Stimulated activated naive B cell treated with anti-CD40 and anti-IgM and Interleukin-4, amounts not matched to agents 10 μg/mL and 1 μg/mL and 100 μg/mL, for 72 hours (primary cell): ENCODE results near the gene MTF1.

Experiments
- ATAC-seq, 2 donors: fragments of 150-1000 bp; cut with Tn5 transposase; replicated peaks; 2 replicates each; pipeline ENCODE4 v1.10.0; 2021; ENCODE audit warnings: moderate library complexity in 1 of 2
- DNase-seq: peaks from one replicate; pipeline ENCODE4 v3.0.0; 2021
- H3K27ac Mint-ChIP-seq: one replicate; pipeline ENCODE4 v1.8.0; 2022; ENCODE audit warnings: mild to moderate bottlenecking, mixed read lengths
- H3K27me3 Mint-ChIP-seq, 2 donors: one replicate each; pipeline ENCODE4 v1.8.0; 2022; ENCODE audit warnings: mixed read lengths in 2 of 2
- H3K36me3 Mint-ChIP-seq, 2 donors: one replicate each; pipeline ENCODE4 v1.8.0; 2022; ENCODE audit warnings: mixed read lengths in 2 of 2, mild to moderate bottlenecking in 1 of 2
- H3K4me1 Mint-ChIP-seq, 2 donors: one replicate each; pipeline ENCODE4 v1.8.0; 2022; ENCODE audit warnings: mixed read lengths in 2 of 2, mild to moderate bottlenecking in 1 of 2
- H3K4me3 Mint-ChIP-seq, 2 donors: one replicate each; pipeline ENCODE4 v1.8.0; 2022; ENCODE audit warnings: mild to moderate bottlenecking in 2 of 2, mixed read lengths in 2 of 2, moderate library complexity in 1 of 2
- H3K9me3 Mint-ChIP-seq, 2 donors: one replicate each; pipeline ENCODE4 v1.8.0; 2022; ENCODE audit warnings: mixed read lengths in 2 of 2, mild to moderate bottlenecking in 1 of 2

The MTF1 gene

DNA sequence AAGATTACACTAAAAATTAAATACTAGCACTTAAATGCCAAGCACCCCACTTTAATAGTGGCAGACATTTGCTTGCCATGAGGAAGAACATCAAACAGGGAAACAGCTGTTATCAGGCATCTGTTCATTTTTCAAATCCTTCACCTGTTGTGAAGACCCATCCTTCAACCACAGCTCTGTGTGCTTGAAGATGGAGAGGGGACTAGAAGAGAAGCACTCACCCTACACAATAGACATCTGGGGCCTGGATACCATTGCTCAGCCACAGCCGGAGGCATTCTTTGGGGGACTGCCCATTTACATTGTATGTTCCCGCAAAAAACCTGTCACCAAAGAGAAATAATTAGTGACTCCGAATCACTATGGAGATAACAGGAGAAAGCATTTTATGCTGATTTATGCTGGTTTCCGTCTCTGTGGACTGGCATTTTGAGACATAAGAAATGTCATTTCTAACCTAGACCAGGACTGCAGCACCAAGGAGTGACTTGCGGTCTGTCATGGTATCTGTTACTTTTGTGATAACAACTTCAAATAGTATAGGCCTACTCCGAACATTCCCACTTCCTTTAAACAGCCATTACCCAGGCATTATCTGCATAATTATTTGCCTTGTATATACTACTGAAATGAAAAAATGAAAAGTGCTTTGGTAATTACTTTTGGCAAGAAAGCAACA is 28.8 kb upstream of the MTF1 start:
- Mint-ChIP-seq H3K4me3 (no peak overlapping the region), H3K9me3 (no peaks in the 10 kb centered on the region), H3K27me3 (no peaks in the 10 kb centered on the region), H3K36me3 (peaks cover 22 to 42% of the 10 kb centered on the region in 2 donors), H3K4me1 (peaks cover 0 to under 1% of the 10 kb centered on the region in 2 donors), H3K27ac (no peak overlapping the region)
- ATAC-seq (no peak), DNase-seq (no peak)

GRCh38 chr1:37884145-37884544 is 24.8 kb upstream of the MTF1 start:
- H3K27me3 Mint-ChIP-seq, result no peaks in the 10 kb centered on the region
- no peak overlapping the region for H3K4me3 Mint-ChIP-seq
- H3K9me3 Mint-ChIP-seq, result no peaks in the 10 kb centered on the region
- H3K4me1 Mint-ChIP-seq, result no peaks in the 10 kb centered on the region
- no peak for ATAC-seq
- peaks cover 33 to 56% of the 10 kb centered on the region in 2 donors for H3K36me3 Mint-ChIP-seq
- peak overlapping the region; percentile 72 for H3K27ac Mint-ChIP-seq
- DNase-seq, result no peak

- Mint-ChIP-seq H3K27ac (no peak overlapping the region), H3K27me3 (no peaks in the 10 kb centered on the region), H3K4me1 (no peaks in the 10 kb centered on the region), H3K36me3 (peaks cover 33 to 56% of the 10 kb centered on the region in 2 donors), H3K9me3 (no peaks in the 10 kb centered on the region), H3K4me3 (no peak overlapping the region)
- ATAC-seq, result no peak
- no peak for DNase-seq
Measured at GRCh38 chr1:37883671-37884070, 24.3 kb upstream of the MTF1 start.

GRCh38 chr1:37879865-37880264 is 20.5 kb upstream of the MTF1 start:
- Mint-ChIP-seq H3K9me3 (no peaks in the 10 kb centered on the region), H3K36me3 (peaks cover 45 to 51% of the 10 kb centered on the region in 2 donors), H3K4me3 (no peak overlapping the region), H3K27me3 (no peaks in the 10 kb centered on the region), H3K27ac (no peak overlapping the region), H3K4me1 (no peaks in the 10 kb centered on the region)
- ATAC-seq (no peak), DNase-seq (no peak)

- Mint-ChIP-seq H3K27me3 (no peaks in the 10 kb centered on the region), H3K4me3 (no peak overlapping the region), H3K27ac (no peak overlapping the region), H3K4me1 (peaks cover 0 to 5% of the 10 kb centered on the region in 2 donors), H3K9me3 (no peaks in the 10 kb centered on the region), H3K36me3 (peaks cover 51 to 56% of the 10 kb centered on the region in 2 donors)
- ATAC-seq, result no peak
- DNase-seq, result no peak
Measured at GRCh38 chr1:37878071-37878470, 18.7 kb upstream of the MTF1 start.

DNA sequence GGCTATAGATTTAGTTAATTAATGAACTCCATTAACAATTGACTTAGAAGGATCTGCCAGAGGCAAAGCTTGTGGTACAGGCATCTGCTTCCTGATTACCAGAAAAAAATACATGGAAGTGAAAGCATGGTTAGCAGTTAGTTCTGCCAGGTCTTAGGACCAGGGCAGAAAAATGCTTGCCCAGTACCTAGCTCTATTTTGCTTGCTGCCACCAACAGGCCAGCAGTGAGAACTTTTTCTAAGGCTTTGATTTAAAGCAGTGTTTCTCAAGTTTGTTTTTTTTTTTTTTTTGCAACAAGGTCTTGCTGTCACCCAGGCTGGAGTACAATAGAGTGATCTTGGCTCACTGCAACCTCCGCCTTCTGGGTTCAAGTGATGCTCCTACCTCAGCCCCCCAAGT is 16.4 kb upstream of the MTF1 start:
- ATAC-seq, result peak in 1 of 2 donors; percentile 34
- peaks cover 0 to 5% of the 10 kb centered on the region in 2 donors for H3K4me1 Mint-ChIP-seq
- no peak for DNase-seq
- H3K9me3 Mint-ChIP-seq, result no peaks in the 10 kb centered on the region
- no peaks in the 10 kb centered on the region for H3K27me3 Mint-ChIP-seq
- H3K36me3 Mint-ChIP-seq, result peaks cover 46 to 54% of the 10 kb centered on the region in 2 donors
- no peak overlapping the region for H3K4me3 Mint-ChIP-seq
- H3K27ac Mint-ChIP-seq, result no peak overlapping the region

DNA sequence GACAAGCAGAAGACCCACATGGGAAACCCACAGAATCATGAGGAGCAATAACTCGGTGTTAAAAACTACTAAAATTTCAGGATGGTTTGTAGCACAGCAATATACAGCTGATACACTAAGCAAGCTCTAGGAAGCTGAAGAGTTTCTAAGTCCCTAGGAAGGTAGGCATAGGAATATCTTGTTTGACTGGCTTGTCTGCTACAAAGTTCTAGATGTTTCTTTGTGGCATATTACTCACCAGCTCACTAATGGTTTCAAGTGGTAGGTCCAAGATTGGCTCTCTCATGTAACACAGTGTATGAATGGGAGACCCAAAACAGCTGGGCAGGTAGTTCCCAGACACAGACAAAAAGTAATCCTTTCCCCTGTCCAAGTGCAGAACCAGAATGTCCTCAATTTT is 13.3 kb upstream of the MTF1 start:
- H3K4me3 Mint-ChIP-seq, result no peak overlapping the region
- H3K36me3 Mint-ChIP-seq, result peaks cover 56 to 57% of the 10 kb centered on the region in 2 donors
- no peak overlapping the region for H3K27ac Mint-ChIP-seq
- no peaks in the 10 kb centered on the region for H3K27me3 Mint-ChIP-seq
- no peaks in the 10 kb centered on the region for H3K9me3 Mint-ChIP-seq
- ATAC-seq (no peak), DNase-seq (no peak)
- peaks cover 0 to 5% of the 10 kb centered on the region in 2 donors for H3K4me1 Mint-ChIP-seq

DNA sequence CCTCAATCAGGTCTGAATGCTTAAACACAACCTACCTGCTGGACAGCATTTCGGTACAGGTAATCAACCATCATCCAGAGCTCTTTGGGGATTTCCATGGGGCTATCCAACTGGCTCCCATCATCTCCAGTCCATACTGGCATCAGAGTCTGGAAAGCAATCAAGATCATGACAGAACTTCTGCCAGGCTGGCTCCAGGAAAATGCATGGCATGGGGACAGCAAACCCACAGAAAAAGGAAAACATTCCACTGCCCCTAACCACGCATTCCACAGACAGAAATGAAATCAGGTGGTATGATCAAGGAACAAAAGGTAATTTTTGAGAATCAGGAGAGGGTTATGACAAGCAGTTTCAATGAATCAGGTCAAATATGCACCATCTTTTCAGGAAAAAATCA is 9.1 kb upstream of the MTF1 start:
- Mint-ChIP-seq H3K4me1 (peaks cover 0 to 7% of the 10 kb centered on the region in 2 donors), H3K4me3 (no peak overlapping the region), H3K27ac (no peak overlapping the region), H3K36me3 (peaks cover 49 to 60% of the 10 kb centered on the region in 2 donors), H3K27me3 (no peaks in the 10 kb centered on the region), H3K9me3 (no peaks in the 10 kb centered on the region)
- no peak for DNase-seq
- ATAC-seq, result no peak

GRCh38 chr1:37867784-37868183 is 8.4 kb upstream of the MTF1 start:
- no peak overlapping the region for H3K27ac Mint-ChIP-seq
- no peak for ATAC-seq

GRCh38 chr1:37866491-37866890 is 7.1 kb upstream of the MTF1 start:
- peaks cover 42 to 55% of the 10 kb centered on the region in 2 donors for H3K36me3 Mint-ChIP-seq
- no peaks in the 10 kb centered on the region for H3K27me3 Mint-ChIP-seq
- no peaks in the 10 kb centered on the region for H3K9me3 Mint-ChIP-seq
- peaks cover 0 to 7% of the 10 kb centered on the region in 2 donors for H3K4me1 Mint-ChIP-seq
- no peak for ATAC-seq
- DNase-seq, result no peak
- H3K4me3 Mint-ChIP-seq, result no peak overlapping the region
- no peak overlapping the region for H3K27ac Mint-ChIP-seq

More at GRCh38 chr1:37867784-37868183, 8.4 kb upstream of the MTF1 start:
- Mint-ChIP-seq H3K4me3 (no peak overlapping the region), H3K9me3 (no peaks in the 10 kb centered on the region), H3K27me3 (no peaks in the 10 kb centered on the region), H3K4me1 (peaks cover 0 to 7% of the 10 kb centered on the region in 2 donors), H3K36me3 (peaks cover 44 to 56% of the 10 kb centered on the region in 2 donors)
- no peak for DNase-seq

DNA sequence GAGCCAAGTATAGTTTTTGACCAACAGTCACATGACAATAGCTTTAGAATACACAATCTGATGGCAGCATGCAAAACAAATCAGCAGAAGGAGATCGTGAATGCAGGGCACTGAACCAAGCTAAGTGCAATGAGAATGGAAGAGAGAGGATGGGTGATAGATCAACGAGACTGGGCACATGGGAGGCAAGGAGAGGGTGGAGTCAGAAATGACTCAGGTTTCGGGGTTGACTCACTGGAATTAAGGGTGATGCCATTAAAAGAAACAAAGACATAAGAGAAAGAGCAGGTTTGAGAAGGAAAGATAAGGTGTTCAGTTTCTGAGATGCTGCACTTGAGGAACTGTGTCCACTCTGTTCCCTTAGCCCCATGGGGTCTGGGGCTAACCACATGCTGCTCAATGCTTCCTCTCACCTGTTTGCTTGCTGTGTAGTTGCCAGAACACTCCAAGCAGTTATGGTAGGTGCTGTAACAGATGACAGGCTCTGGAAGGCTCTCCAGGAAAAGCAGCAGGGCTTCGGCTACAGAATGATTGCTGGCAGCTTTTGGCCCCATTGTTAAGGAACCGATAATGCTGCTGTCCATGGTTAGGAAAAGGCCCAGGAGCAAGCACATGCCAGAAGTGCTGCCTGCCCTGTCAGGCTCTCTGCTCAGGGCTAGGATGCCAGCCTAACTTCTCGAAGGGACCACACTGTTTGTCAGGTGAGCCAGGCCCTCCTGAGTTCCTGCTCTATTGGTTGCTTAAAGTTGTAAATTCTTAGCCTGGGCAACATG is 6.1 kb upstream of the MTF1 start:
- H3K4me1 Mint-ChIP-seq, result peaks cover 0 to 9% of the 10 kb centered on the region in 2 donors
- H3K4me3 Mint-ChIP-seq, result no peak overlapping the region
- H3K9me3 Mint-ChIP-seq, result no peaks in the 10 kb centered on the region
- DNase-seq (no peak), ATAC-seq (peak in 1 of 2 donors; percentile 20)
- peak overlapping the region; percentile 15 for H3K27ac Mint-ChIP-seq
- H3K36me3 Mint-ChIP-seq, result peaks cover 37 to 52% of the 10 kb centered on the region in 2 donors
- no peaks in the 10 kb centered on the region for H3K27me3 Mint-ChIP-seq

GRCh38 chr1:37862330-37862729 is 2.9 kb upstream of the MTF1 start:
- ATAC-seq (no peak), DNase-seq (no peak)
- H3K4me3 Mint-ChIP-seq, result no peak overlapping the region
- peaks cover 8 to 27% of the 10 kb centered on the region in 2 donors for H3K4me1 Mint-ChIP-seq
- no peaks in the 10 kb centered on the region for H3K9me3 Mint-ChIP-seq
- H3K27ac Mint-ChIP-seq, result peak overlapping the region; percentile 71
- H3K27me3 Mint-ChIP-seq, result no peaks in the 10 kb centered on the region
- peaks cover 22 to 43% of the 10 kb centered on the region in 2 donors for H3K36me3 Mint-ChIP-seq

GRCh38 chr1:37861151-37861550 is 1.8 kb upstream of the MTF1 start:
- Mint-ChIP-seq H3K36me3 (peaks cover 19 to 39% of the 10 kb centered on the region in 2 donors), H3K4me1 (peaks cover 12 to 28% of the 10 kb centered on the region in 2 donors), H3K4me3 (no peak overlapping the region), H3K27ac (no peak overlapping the region), H3K27me3 (no peaks in the 10 kb centered on the region), H3K9me3 (no peaks in the 10 kb centered on the region)
- DNase-seq (no peak), ATAC-seq (no peak)

GRCh38 chr1:37860346-37860666 is 914 bp upstream of the MTF1 start:
- Mint-ChIP-seq H3K27ac (peak overlapping the region; percentile 99), H3K36me3 (peaks cover 17 to 37% of the 10 kb centered on the region in 2 donors), H3K4me3 (peak overlapping the region; percentile 97 to 99), H3K27me3 (no peaks in the 10 kb centered on the region), H3K9me3 (no peaks in the 10 kb centered on the region), H3K4me1 (peaks cover 12 to 26% of the 10 kb centered on the region in 2 donors)
- ATAC-seq, result no peak
- DNase-seq, result no peak
